ENCODE results near the gene IGIP.

GRCh38 chr5:140175367-140176030 lies 49.8 kb downstream of the IGIP start:
- TF ChIP-seq, protein P1, sequence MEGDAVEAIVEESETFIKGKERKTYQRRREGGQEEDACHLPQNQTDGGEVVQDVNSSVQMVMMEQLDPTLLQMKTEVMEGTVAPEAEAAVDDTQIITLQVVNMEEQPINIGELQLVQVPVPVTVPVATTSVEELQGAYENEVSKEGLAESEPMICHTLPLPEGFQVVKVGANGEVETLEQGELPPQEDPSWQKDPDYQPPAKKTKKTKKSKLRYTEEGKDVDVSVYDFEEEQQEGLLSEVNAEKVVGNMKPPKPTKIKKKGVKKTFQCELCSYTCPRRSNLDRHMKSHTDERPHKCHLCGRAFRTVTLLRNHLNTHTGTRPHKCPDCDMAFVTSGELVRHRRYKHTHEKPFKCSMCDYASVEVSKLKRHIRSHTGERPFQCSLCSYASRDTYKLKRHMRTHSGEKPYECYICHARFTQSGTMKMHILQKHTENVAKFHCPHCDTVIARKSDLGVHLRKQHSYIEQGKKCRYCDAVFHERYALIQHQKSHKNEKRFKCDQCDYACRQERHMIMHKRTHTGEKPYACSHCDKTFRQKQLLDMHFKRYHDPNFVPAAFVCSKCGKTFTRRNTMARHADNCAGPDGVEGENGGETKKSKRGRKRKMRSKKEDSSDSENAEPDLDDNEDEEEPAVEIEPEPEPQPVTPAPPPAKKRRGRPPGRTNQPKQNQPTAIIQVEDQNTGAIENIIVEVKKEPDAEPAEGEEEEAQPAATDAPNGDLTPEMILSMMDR (IDR thresholded peaks at IDR 0.05; ENCODE audit: low read depth, low read length, missing input control), result no peak
- TF ChIP-seq TAF1 (conservative IDR thresholded peaks at IDR 0.05) (no peak), ZBTB33 (IDR thresholded peaks at IDR 0.05) (no peak), RAD21 (IDR thresholded peaks at IDR 0.05) (peak in 1 of 2 donors; percentile 48), EGR1 (IDR thresholded peaks at IDR 0.05; ENCODE audit: low read depth in 2 of 2) (no peak), RXRA (IDR thresholded peaks at IDR 0.05) (peak in 1 of 2 donors; percentile 8), SP1 (IDR thresholded peaks at IDR 0.05) (no peak), YY1 (IDR thresholded peaks at IDR 0.05) (no peak), ATF3 (IDR thresholded peaks at IDR 0.05) (no peak), FOXA2 (IDR thresholded peaks at IDR 0.05) (no peak)
- TF ChIP-seq, protein P2, sequence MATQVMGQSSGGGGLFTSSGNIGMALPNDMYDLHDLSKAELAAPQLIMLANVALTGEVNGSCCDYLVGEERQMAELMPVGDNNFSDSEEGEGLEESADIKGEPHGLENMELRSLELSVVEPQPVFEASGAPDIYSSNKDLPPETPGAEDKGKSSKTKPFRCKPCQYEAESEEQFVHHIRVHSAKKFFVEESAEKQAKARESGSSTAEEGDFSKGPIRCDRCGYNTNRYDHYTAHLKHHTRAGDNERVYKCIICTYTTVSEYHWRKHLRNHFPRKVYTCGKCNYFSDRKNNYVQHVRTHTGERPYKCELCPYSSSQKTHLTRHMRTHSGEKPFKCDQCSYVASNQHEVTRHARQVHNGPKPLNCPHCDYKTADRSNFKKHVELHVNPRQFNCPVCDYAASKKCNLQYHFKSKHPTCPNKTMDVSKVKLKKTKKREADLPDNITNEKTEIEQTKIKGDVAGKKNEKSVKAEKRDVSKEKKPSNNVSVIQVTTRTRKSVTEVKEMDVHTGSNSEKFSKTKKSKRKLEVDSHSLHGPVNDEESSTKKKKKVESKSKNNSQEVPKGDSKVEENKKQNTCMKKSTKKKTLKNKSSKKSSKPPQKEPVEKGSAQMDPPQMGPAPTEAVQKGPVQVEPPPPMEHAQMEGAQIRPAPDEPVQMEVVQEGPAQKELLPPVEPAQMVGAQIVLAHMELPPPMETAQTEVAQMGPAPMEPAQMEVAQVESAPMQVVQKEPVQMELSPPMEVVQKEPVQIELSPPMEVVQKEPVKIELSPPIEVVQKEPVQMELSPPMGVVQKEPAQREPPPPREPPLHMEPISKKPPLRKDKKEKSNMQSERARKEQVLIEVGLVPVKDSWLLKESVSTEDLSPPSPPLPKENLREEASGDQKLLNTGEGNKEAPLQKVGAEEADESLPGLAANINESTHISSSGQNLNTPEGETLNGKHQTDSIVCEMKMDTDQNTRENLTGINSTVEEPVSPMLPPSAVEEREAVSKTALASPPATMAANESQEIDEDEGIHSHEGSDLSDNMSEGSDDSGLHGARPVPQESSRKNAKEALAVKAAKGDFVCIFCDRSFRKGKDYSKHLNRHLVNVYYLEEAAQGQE (IDR thresholded peaks at IDR 0.05), result no peak
- TF ChIP-seq, protein P3, sequence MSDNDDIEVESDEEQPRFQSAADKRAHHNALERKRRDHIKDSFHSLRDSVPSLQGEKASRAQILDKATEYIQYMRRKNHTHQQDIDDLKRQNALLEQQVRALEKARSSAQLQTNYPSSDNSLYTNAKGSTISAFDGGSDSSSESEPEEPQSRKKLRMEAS (IDR thresholded peaks at IDR 0.05), result no peak

All from liver (tissue), 3 donors.